CD4-positive, alpha-beta T cell treated with Interleukin-17A for 1 hour (primary cell): ENCODE results near the gene PLCG1.

Source experiments
- DNase-seq: peaks from one replicate; pipeline ENCODE4 v3.0.0-alpha.2; 2020

The PLCG1 gene

DNA sequence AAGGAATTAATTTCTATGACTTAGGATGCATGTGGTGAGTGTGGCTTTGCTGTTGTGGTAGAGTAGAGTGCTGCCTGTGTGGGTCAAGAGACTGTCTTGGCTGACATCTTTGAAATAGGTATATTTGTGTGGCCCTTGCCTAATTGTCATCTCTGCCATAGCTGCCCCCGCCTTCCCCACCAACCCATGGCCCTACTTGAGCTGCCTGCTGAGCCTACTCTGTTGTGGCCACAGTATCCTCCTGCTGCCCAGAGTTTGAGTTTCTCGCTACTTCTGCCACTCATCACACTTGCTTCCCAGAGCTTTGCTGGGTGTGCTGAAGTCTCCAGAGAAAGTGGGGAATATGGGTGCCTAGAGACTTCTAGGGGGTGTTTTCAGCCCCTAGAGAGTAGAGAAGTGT is 8.0 kb downstream of the PLCG1 start:
- no peak for DNase-seq

DNA sequence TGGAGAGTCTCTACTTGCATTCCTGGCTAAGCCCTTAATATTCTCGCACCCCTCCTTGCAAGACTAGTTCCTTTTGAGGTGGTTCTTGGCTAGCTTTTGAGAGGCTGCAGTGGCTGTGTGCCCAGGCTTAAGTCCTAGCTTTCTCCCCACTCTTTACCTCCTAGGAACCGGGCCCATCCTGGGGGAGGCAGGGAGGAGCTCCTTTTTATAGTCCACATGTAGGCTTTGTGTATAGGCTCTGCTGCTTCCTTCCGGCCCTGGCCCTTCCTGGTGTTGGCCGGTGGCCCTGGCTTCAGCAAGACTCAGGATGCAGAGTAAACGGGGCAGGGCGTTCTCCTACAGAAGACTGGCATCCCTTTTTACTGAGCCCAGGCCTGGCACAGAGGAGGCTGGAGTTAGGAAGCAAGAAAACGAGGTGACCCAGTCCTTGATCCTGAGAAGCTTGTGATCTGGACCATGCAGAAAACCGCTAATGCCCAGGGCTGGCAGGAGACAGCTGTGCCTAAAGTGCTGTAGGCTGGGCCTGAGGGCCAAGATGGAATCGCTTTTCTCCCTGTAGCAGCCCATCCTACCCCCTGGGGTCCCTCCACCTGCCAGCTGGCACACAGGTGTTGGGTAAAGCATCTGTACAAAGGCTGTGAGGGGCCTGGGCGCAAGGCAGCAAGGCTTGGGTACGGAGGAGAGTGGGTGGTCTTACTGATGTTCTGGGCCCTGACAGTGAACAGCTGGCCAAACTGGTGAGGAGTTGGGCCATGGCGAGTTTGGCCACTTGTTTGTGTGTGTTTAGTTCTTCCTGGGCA is 8.7 kb downstream of the PLCG1 start:
- no peak for DNase-seq

DNA sequence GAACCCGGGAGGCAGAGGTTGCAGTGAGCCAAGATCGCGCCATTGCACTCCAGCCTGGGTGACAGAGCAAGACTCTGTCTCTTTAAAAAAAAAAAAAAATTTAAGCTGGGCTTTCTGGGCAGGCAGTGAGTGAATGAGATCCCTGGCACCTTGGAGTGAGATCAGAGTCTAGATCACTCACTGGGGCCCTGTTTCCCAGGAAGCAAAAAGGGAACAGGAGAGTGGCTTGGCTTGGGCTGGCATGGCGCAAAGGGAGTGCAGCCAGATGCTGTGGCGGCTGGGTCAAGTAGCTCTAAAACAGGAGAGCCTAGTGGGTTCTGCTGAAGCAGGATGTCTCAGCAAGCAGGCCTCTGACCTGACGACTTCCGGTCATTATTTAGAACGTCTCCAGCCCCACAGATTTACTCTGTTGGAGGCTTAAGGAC is 10.4 kb downstream of the PLCG1 start:
- DNase-seq = no peak

DNA sequence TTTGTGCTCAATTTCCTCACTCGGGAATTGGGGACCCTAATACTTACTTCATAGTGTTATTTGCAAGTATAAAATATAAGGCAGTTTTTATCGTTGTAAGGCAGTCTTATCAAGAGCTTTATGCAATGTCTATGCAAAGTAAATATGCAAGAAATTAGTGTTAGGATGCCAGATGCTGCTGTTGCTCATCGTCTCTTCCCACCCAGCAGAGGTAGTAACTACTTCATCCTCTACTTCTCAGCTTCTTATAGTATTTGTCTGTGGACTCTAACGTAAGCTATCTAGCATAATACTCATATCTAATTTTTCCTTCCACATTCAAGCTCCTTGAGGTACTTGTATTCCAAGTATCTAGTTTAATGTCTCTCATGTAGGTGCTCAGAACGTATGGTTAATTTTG is 11.6 kb downstream of the PLCG1 start:
- DNase-seq = no peak

DNA sequence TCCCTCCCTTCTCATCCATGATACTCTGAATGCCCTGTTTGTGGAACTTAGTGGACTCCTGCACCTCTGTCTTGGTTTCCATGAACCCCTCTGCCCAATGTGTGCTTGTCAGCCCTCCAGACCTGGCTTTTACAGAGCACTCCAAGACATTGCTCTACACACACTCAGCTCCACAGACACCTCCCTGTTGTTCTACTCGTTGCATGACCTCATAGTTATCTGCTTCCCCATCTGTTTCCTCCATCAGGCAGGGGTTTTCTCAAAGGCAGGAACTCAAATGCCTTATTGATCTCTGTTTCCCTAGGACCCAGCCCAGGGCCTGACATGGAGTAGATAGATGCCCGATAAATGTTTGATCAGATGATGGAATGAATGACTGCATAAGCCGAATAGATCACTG is 13.3 kb downstream of the PLCG1 start:
- DNase-seq = peak; percentile 62

DNA sequence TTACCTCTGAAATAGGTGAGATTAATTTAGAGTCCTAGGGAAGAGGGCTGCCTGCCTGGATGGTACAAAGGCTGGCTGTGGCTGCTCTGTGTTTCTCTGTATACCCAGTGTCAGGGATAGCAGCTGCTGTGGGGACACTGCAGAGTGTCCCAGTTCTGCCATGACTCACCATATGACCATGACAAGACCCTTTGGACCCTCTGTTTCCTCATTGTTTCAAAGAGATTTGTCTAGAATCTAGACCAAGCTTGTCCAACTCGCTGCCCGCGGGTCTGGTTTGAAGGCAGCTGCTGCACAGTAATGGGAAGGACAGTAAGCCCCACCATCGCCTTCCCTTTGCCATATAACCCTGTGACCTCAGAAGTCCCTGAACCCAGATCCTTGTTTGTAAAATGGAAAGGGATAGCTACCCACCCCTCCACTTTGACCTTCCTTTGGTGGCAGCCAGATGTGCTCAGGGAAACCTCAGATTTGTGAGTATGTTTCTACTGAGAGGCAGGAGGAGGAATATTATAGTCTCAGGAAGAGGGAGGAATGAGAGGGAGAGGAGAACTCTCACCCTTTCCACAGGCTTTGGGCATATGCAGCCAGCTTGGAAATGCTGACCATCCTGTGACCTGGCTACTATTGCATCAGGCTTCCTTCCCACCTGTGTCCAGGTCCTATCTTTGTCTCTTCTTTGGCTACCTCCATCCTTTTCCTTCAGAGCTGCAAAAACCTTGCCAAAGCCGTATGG is 14.0 kb downstream of the PLCG1 start:
- DNase-seq = no peak

DNA sequence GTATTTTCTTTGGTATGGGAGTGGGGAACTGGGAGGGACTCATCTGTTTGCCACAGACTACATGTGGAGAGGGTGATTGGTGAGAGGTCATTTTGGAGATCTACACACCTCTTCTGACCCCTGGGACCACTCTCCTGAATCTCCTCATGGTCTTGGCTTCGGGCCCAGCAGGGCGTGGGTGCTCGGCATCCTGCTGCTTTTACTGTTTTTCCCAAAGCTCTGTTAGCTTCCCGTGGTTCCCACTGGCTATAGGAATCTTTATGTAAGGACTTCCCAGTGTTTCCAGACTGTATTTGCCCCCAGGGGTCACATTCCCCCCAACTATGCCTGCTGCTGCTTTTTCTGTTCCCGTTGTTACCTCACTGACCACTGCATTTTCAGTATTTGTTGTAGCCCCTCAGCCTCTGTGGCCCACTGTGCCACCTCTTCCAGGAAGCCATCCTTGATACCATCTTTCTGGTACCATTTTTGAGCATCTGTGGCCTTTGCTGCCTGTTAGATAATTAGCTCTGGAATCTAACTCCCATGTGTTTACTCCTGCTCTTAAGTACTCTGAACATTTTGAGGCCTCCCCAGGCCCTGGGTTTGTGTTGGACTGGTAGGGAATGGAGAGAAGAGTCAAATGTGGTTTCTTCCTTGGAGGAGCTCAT is 14.9 kb downstream of the PLCG1 start:
- no peak for DNase-seq

DNA sequence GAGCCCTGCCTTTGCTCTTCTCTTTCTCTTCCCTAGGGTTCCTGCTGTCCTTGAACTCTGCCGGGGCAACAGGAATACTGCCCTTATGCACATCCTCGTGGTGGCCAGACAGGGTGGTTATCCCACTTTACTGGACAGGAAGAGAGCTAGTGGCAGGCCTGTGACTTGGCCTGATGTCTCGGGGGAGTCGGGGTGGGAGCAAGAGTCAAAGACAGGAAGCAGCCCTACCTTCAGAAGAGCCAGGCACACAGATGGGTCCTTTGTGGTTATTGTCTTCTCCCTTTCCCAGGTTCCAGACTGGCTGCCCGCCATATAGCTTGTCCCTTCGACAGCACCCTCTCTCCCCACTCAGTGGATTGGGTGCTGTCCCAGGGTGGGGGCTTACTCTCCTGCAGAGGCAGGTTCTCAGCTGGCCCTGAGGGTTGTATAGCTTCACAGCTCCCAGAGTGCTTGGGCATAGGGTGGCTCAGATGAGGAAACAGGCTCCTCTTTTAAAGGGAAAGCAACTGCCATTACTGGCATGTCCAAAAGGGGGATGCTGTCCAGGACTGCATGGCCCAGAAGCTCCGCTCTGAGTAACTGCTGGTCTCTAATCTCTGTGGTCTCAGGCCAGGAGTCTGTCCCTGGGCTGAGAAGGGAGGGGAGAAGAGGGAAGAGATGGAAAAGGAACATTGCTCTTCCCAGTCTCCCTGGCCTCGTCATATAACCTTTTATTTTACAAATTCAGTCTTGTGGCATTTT is 17.3 kb downstream of the PLCG1 start:
- no peak for DNase-seq

DNA sequence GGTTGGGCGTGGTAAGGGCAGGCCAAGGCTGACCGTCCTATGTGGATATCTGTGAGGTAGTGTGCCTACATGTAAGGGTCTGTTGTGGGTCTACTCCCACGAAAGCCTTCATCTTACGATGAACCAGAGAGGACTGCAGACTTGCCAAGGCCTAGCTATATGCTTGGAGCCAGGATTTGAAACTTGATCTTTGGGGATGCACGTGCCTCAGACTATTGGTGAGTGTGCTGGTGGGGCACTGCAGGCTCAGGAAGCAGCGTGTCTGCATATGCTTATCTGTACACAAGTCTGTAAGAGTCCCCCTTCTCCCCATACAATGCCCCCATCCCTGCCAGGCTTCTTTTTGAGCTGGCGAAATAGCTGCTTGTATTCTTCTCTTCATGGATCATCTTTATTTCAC is 17.9 kb downstream of the PLCG1 start:
- DNase-seq = no peak

DNA sequence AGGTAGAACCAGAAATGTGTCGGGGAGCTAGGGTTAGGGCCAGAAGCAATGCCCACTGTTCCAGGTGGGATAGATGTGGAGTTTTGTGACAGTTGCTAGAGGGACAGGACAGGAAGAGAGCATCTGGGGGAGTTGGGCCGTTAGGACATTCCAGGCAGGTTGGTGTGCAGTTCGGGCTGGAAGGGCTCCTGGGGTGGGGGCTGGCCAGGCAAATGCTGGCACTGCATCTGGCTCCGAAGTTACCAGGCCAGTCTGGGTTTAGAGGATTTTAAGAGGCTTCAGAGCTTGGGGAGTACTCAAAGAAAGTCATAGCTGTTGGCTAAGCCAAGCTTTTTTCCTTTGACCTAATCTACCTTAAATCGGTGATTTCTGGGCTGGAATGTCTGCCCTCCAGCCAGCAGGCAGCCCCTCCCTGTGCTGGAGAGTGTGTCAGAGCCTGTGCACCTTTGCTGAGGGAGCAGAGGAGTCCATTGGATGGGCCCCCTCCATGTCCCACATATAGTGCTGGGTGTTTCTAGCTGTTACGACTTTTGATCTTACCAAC is 20.8 kb downstream of the PLCG1 start:
- DNase-seq = no peak

DNA sequence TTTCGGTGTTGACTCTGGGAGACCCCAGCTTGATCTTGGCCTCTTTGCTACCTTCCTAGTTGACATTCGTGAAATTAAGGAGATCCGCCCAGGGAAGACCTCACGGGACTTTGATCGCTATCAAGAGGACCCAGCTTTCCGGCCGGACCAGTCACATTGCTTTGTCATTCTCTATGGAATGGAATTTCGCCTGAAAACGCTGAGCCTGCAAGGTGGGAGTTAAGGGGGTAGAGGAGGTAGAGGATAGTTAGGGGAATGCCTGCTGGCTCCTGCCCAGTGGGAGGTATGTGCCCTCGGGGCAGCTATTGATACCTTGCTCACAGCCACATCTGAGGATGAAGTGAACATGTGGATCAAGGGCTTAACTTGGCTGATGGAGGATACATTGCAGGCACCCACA is 22.2 kb downstream of the PLCG1 start:
- no peak for DNase-seq

DNA sequence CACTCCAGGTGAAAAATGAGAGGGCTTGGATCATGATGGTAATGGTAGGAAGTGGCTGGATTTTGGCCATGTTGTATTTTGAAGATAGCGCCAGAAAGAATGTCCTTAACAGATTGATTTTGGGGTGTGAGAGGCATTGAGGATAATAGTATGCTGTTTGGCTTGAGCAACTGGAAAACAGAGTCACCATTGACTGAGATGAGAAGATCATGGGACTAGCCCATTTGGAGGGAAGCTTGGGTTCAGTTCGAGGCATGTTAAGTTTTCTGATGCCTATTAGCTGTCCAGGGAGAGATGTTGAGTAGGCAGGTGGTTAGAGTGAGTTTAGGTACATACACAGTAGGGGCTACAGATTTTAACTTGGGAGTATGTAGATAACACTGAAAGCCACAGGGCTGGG is 23.3 kb downstream of the PLCG1 start:
- DNase-seq = no peak

DNA sequence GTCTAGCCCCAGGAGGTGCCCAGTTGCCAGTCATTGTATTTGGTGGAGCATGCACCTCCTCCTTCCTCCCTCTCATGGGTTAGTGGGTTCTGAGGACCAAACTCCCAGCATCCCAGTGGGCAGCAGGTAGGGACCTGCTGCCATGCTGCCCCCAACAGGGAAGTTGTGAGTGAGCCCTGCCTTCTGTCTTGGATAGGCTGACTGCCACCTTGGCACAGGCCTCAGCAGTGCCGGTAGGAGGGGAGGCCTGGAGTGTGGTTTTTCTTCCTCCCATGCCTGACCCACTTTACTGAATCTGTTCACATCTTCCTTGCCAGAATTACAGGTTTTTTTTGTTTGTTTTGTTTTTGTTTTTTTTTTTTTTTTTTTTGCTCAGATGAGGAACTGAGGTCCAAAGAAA is 24.5 kb downstream of the PLCG1 start:
- no peak for DNase-seq

DNA sequence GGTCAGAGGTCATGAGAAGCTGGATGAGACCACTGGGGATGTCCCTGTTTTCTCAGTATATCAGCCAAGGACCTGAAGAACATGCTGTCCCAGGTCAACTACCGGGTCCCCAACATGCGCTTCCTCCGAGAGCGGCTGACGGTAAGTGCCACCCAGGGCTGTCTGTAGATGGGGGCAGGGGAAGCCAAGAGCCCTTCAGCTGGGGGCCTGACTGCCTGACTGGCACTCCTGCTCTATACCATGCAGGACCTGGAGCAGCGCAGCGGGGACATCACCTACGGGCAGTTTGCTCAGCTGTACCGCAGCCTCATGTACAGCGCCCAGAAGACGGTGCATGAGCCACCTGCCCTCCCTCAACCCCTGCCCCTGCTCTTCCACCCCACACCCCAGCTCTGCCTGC is 25.1 kb downstream of the PLCG1 start:
- no peak for DNase-seq

DNA sequence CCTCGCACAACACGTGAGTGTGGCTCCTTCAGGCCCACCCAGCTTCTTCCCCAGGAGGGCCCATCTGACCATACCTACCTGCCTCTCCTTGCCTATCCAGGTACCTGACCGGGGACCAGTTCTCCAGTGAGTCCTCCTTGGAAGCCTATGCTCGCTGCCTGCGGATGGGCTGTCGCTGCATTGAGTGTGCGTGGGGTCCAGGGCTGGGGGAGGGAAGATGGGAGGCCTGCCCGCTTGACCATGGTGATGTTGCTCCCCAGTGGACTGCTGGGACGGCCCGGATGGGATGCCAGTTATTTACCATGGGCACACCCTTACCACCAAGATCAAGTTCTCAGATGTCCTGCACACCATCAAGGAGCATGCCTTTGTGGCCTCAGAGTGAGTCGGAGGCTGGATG is 26.5 kb downstream of the PLCG1 start:
- no peak for DNase-seq

DNA sequence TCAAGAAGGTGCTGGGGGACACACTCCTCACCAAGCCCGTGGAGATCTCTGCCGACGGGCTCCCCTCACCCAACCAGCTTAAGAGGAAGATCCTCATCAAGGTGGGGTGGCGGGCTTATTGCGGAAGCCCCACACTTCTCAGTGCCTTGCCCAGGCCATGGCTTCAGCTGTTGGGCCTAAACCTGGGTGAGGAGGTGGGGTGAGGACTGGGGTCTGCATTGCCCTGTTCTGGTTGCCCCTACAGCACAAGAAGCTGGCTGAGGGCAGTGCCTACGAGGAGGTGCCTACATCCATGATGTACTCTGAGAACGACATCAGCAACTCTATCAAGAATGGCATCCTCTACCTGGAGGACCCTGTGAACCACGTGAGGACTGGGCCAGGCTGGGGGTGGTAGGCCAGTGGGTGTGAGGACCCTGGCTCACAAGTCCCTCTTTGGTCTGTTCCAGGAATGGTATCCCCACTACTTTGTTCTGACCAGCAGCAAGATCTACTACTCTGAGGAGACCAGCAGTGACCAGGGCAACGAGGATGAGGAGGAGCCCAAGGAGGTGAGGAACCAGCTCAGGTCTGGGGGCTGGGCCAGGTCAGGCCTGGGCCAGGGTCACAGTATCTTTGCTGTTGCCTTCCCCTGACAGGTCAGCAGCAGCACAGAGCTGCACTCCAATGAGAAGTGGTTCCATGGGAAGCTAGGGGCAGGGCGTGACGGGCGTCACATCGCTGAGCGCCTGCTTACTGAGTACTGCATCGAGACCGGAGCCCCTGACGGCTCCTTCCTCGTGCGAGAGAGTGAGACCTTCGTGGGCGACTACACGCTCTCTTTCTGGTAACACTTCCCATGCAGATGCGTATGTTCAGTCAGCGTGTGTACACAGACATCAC is 27.9 kb downstream of the PLCG1 start:
- DNase-seq = no peak

DNA sequence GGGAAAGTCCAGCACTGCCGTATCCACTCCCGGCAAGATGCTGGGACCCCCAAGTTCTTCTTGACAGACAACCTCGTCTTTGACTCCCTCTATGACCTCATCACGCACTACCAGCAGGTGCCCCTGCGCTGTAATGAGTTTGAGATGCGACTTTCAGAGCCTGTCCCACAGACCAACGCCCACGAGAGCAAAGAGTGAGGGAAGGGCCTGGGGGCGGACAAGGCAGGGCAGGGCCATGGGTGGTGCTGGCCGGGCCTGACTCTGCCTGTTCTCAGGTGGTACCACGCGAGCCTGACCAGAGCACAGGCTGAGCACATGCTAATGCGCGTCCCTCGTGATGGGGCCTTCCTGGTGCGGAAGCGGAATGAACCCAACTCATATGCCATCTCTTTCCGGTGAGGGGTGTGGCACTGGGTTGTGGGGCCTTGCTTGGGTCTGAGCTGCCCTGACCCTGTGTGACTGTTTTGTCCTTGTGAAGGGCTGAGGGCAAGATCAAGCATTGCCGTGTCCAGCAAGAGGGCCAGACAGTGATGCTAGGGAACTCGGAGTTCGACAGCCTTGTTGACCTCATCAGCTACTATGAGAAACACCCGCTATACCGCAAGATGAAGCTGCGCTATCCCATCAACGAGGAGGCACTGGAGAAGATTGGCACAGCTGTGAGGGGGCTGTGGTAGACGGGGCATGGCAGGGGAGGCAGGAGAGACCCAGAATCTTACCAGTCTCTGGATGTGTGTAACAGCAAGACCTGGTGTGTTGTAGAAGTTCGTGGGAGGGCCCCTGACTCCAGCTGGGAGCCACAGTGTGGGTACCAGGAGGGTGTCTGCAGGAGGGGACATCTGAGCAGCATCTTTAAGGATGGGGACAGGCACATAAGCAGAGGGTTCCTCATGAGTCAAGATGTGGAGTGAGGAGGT is 29.1 kb downstream of the PLCG1 start:
- no peak for DNase-seq

DNA sequence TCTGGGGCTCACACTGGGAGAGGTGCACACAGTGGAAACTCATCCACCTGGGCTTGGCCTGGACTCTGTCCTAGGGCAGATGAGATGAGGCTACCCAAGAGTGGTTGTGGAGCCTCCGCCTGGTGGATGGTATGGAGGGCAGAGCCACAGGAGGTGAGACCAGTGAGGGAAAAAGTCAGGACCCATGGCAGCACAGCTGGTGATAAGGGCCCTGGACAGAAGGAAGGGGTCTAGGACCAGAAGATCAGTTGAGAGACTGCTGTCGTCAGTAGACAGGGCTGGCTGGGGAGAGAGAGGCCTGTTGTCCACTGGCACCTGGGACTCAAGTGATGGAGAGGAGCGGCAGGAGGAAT is 29.8 kb downstream of the PLCG1 start:
- DNase-seq = no peak

DNA sequence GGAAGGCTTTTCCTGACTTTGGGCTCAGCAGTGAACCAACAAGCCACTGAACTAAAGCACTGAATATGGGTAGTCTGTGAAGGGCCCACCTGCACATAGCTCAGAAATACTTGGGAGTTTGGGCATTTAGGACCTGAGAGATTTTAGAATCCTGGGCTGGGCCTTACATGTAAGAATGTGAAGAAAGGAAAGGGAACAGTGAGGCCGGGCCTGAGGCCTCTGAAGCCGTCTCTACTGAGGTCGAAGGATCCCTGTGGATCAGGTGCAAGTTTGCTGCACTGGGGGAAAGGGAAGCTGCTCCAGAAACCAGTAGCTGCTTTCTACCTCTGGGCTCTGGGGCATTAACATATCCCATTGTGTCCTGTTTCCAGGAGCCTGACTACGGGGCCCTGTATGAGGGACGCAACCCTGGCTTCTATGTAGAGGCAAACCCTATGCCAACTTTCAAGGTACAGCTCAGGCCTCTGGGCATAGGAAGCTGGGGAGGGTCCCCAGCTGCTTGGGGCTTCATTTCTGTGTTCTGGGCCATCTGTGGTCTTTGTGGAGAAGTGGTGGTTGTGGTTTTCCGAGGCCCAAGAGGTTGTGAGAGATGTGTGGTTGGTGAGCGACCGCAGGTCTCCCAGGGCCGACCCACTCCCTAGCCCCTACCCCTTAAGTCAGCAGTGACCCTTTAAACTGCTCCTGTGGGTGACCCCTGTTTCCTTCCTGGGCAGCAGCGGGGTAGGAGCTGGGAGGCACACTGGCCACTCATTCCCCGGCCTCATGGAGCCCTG is 30.3 kb downstream of the PLCG1 start:
- DNase-seq = no peak
